Muscle layer of colon (tissue), 2 donors: Measurements from ENCODE around the gene AURKAIP1.

Experiments
- H3K27ac ChIP-seq: one replicate; pipeline ENCODE4 v1.7.0; 2013; ENCODE audit warnings: low read depth, mild to moderate bottlenecking, low read length, moderate library complexity
- H3K27me3 ChIP-seq, 2 donors: one replicate each; pipeline ENCODE4 v1.7.0; 2013; ENCODE audit warnings: low read length in 2 of 2, mild to moderate bottlenecking in 2 of 2; ENCODE audit not compliant: insufficient read depth in 2 of 2, control insufficient read depth in 1 of 2
- H3K36me3 ChIP-seq: one replicate; pipeline ENCODE4 v1.7.0; 2013; ENCODE audit warnings: mild to moderate bottlenecking, low read length; ENCODE audit not compliant: insufficient read depth
- H3K4me1 ChIP-seq: one replicate; pipeline ENCODE4 v1.7.0; 2013; ENCODE audit warnings: mild to moderate bottlenecking, low read length; ENCODE audit not compliant: insufficient read depth
- H3K4me3 ChIP-seq, 2 donors: one replicate each; pipeline ENCODE4 v1.7.0; 2013; ENCODE audit warnings: low read length in 2 of 2, low read depth in 1 of 2, mild to moderate bottlenecking in 1 of 2, moderate library complexity in 1 of 2
- H3K9ac ChIP-seq: one replicate; pipeline ENCODE4 v1.7.0; 2013; ENCODE audit warnings: low read length
- H3K9me3 ChIP-seq: one replicate; pipeline ENCODE4 v1.7.0; 2013; ENCODE audit warnings: mild to moderate bottlenecking, low read length
- donor health status: abdominal sarcoma.
- donor health status: Adenocarcinoma of cecum.

Gene AURKAIP1

DNA sequence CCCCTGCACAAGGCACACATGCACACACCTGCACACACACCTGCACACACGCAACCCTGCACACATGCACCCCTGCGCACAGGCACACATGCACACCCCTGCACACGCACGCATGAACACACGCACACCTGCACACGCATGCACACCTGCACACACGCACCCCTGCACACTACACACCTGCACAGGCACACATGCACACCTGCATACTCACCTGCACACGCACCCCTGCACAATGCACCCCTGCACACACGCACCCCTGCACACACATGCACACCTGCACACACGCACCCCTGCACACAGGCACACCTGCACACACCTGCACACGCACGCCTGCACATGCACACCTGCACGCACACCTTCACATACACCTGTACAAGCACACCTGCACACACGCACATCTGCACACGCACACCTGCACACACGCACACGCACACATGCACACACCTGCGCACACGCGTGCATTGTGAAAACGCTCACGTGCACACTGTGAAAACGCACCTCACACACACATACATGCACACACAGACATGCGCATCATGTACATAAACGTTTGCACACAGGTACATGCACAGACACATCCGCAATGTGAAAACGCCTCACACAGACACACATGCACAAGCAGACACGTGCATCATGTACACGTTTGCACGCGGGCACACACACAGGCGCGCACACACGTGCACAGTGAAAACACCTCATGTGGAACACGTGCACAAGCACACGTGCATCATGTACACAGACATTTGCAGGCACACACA lies 34.0 kb downstream of the AURKAIP1 start:
- peaks cover 22% of the 10 kb centered on the region for H3K36me3 ChIP-seq
- H3K27me3 ChIP-seq: no peaks in the 10 kb centered on the region
- H3K4me3 ChIP-seq: no peak overlapping the region
- no peak overlapping the region for H3K9ac ChIP-seq
- peaks cover 8% of the 10 kb centered on the region for H3K4me1 ChIP-seq
- H3K9me3 ChIP-seq: no peaks in the 10 kb centered on the region
- H3K27ac ChIP-seq: no peak overlapping the region

- H3K4me1 ChIP-seq: no peaks in the 10 kb centered on the region
- H3K27me3 ChIP-seq: no peaks in the 10 kb centered on the region
- no peak overlapping the region for H3K9ac ChIP-seq
- H3K4me3 ChIP-seq: no peak overlapping the region
- H3K9me3 ChIP-seq: no peaks in the 10 kb centered on the region
- H3K27ac ChIP-seq: no peak overlapping the region
- H3K36me3 ChIP-seq: peaks cover 22% of the 10 kb centered on the region
Observed at GRCh38 chr1:1340185-1340584, 34.8 kb downstream of the AURKAIP1 start.

- Histone ChIP-seq H3K36me3 (peaks cover 22% of the 10 kb centered on the region), H3K9ac (no peak overlapping the region), H3K9me3 (no peaks in the 10 kb centered on the region), H3K4me3 (no peak overlapping the region), H3K4me1 (no peaks in the 10 kb centered on the region), H3K27ac (no peak overlapping the region), H3K27me3 (no peaks in the 10 kb centered on the region)
Observed at GRCh38 chr1:1338278-1338677, 36.7 kb downstream of the AURKAIP1 start.

- Histone ChIP-seq H3K4me3 (no peak overlapping the region), H3K4me1 (no peaks in the 10 kb centered on the region), H3K9ac (no peak overlapping the region), H3K27ac (no peak overlapping the region), H3K9me3 (no peaks in the 10 kb centered on the region), H3K27me3 (no peaks in the 10 kb centered on the region), H3K36me3 (peaks cover 22% of the 10 kb centered on the region)
Observed at GRCh38 chr1:1337793-1338147, 37.2 kb downstream of the AURKAIP1 start.

DNA sequence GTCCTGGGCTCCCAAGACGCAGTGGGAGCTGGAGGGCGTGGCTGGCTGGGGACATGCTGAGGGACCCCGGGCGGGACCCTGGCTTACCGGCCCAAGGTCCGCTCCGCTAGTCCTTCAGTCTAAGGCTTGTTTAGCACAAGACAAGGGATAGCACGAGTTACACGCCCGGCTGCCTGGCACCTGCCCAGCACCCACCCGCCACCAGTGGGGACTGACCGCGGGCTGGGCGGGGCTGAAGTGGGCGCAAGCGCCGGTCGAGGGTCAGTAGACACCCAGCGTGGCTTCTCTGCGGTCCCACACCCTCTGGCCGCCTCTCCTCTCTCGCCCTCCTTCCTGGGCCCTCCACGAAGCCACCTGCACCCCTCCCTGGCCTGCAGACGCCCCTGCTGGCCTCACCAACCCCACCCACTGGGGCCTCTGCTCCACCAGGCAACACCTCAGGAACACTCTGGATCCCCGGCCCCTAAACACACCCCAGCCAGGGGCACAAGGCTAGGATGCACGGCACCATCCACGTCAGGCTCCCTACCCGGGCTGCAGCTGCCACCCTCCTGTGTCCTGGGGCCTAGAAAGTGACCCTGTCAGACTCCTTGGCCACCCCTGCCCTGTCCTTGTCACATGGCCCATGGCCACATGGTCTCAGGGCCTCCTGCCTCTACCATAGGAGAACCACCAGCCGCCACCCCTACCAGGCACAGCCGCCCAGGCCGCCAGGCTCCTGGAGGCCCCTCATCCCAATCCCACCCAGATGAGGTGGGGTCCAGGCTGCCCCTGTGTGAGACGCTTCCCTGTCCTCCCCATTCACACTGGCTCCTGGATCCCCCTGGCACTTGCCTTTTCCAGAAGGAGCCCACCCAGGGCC lies 37.8 kb downstream of the AURKAIP1 start:
- Histone ChIP-seq H3K4me1 (no peaks in the 10 kb centered on the region), H3K27me3 (no peaks in the 10 kb centered on the region), H3K4me3 (no peak overlapping the region), H3K36me3 (peaks cover 22% of the 10 kb centered on the region), H3K9me3 (no peaks in the 10 kb centered on the region), H3K27ac (no peak overlapping the region), H3K9ac (no peak overlapping the region)

DNA sequence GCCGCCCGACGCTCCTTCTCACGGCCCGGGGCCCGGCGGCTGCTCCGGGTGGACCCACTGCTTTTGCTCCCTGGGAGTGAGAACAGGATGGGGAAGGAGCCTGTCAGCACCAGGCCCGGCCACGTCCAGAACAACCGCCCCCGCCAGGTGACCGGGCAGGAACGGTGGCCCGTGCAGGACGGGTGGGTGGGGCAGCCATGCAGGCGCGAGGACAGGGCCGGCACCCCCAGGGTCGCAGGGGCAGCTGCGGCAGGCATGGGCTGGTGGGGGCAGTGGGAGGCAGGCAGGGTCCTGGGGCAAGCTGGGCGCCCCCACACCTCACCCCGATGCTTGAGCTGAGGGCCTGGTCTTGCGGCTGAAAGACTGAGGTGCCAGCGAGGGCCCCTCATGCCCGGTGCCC lies 38.6 kb downstream of the AURKAIP1 start:
- no peaks in the 10 kb centered on the region for H3K27me3 ChIP-seq
- H3K4me3 ChIP-seq: no peak overlapping the region
- H3K27ac ChIP-seq: no peak overlapping the region
- H3K9ac ChIP-seq: no peak overlapping the region
- no peaks in the 10 kb centered on the region for H3K9me3 ChIP-seq
- peaks cover 19% of the 10 kb centered on the region for H3K36me3 ChIP-seq
- H3K4me1 ChIP-seq: no peaks in the 10 kb centered on the region

DNA sequence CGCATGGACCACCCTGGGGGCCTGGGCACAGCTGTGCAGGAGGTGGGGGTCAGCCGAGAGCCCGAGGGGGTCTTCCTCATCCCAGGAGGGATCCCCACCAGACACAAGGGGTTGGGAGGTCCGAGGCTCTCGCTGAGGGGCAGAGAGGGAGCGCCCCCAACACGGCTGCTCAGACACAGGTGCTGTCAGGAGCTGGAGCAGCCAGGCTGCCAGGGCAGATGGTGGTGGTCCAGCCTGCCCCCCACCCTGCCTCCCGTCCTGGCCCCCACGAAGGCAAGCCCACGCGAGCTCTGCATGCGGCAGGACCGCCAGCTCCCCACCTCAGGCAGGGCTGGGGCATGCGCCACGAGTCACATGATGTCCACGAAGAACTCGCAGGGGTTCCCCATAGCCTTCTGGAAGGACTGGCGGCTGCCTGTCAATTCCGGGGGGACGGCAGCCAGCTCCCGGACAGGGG lies 39.2 kb downstream of the AURKAIP1 start:
- H3K4me1 ChIP-seq: no peaks in the 10 kb centered on the region
- peaks cover 0 to 6% of the 10 kb centered on the region in 2 donors for H3K27me3 ChIP-seq
- H3K9ac ChIP-seq: no peak overlapping the region
- peaks cover 12% of the 10 kb centered on the region for H3K36me3 ChIP-seq
- no peak overlapping the region for H3K4me3 ChIP-seq
- no peak overlapping the region for H3K27ac ChIP-seq
- H3K9me3 ChIP-seq: no peaks in the 10 kb centered on the region

DNA sequence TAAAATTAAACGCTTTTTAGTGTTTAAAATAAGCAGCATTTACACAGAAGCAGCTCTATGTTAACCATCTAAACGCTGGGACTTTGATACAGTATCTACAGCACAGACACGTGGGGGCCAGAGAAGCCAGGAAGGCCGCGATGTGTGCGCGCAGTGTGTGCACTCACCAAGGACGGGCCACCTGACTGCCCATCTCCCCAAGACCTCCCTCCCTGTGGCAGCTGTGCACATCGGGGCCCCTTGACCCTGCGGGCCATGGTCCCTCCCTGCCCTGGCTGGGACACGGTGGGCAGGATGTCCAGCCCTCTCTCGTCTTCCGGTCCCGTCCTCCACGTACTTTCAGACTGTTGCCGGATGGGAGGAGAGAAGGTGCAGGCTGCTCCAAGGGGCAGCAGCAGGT lies 39.7 kb downstream of the AURKAIP1 start:
- no peak overlapping the region for H3K4me3 ChIP-seq
- H3K9ac ChIP-seq: no peak overlapping the region
- H3K9me3 ChIP-seq: no peaks in the 10 kb centered on the region
- no peaks in the 10 kb centered on the region for H3K4me1 ChIP-seq
- H3K27ac ChIP-seq: no peak overlapping the region
- H3K36me3 ChIP-seq: peaks cover 7% of the 10 kb centered on the region
- H3K27me3 ChIP-seq: peaks cover 0 to 8% of the 10 kb centered on the region in 2 donors

DNA sequence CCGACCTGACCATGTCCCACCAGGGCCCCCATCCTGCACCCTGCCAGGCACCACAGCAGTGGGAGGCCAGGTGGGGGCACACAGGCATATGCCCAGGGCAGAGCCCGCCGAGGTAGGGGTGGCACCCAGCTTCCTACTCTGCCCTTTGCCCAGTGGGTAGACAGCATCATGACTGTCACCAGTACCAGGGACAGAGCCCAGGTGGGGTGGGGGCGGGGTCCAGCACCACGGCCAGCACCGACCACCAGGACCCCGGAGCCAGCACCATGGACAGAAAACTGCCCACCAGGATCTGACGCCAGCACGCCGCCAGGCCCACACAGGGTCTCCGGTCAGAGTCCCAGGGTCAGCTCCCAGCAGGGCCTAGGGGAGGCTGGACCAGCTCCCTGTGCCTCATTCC lies 40.2 kb downstream of the AURKAIP1 start:
- no peaks in the 10 kb centered on the region for H3K4me1 ChIP-seq
- no peaks in the 10 kb centered on the region for H3K9me3 ChIP-seq
- peaks cover 0 to 8% of the 10 kb centered on the region in 2 donors for H3K27me3 ChIP-seq
- H3K4me3 ChIP-seq: no peak overlapping the region
- no peak overlapping the region for H3K27ac ChIP-seq
- no peak overlapping the region for H3K9ac ChIP-seq
- peaks cover 5% of the 10 kb centered on the region for H3K36me3 ChIP-seq

DNA sequence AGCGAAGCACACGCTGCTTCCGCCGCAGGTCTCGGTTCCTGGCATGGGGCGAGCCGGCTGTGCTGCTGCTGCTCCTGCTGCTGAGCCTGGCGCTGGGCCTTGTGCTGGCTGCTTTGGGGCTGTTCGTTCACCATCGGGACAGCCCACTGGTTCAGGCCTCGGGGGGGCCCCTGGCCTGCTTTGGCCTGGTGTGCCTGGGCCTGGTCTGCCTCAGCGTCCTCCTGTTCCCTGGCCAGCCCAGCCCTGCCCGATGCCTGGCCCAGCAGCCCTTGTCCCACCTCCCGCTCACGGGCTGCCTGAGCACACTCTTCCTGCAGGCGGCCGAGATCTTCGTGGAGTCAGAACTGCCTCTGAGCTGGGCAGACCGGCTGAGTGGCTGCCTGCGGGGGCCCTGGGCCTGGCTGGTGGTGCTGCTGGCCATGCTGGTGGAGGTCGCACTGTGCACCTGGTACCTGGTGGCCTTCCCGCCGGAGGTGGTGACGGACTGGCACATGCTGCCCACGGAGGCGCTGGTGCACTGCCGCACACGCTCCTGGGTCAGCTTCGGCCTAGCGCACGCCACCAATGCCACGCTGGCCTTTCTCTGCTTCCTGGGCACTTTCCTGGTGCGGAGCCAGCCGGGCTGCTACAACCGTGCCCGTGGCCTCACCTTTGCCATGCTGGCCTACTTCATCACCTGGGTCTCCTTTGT lies 41.3 kb downstream of the AURKAIP1 start:
- H3K27ac ChIP-seq: no peak overlapping the region
- peaks cover under 1% of the 10 kb centered on the region for H3K36me3 ChIP-seq
- no peak overlapping the region for H3K4me3 ChIP-seq
- H3K9me3 ChIP-seq: no peaks in the 10 kb centered on the region
- H3K4me1 ChIP-seq: no peaks in the 10 kb centered on the region
- no peak overlapping the region for H3K9ac ChIP-seq
- H3K27me3 ChIP-seq: peaks cover 0 to 8% of the 10 kb centered on the region in 2 donors

- Histone ChIP-seq H3K27ac (no peak overlapping the region), H3K4me1 (no peaks in the 10 kb centered on the region), H3K27me3 (peaks cover 0 to 8% of the 10 kb centered on the region in 2 donors), H3K4me3 (no peak overlapping the region), H3K36me3 (no peaks in the 10 kb centered on the region), H3K9ac (no peak overlapping the region), H3K9me3 (no peaks in the 10 kb centered on the region)
Observed at GRCh38 chr1:1332774-1333480, 42.1 kb downstream of the AURKAIP1 start.
